PFSK-1 (cell line): ENCODE measurements around the gene GOT1.

Experiments
- FOXP2 ChIP-seq: optimal IDR thresholded peaks from 2 replicates; pipeline ENCODE3; 2011; ENCODE audit warnings: borderline replicate concordance, control low read depth, inconsistent platforms; ENCODE audit not compliant: insufficient read depth; ENCODE audit errors: extremely low read length, extremely low read depth
- POLR2AphosphoS5 ChIP-seq: IDR thresholded peaks from 2 replicates; pipeline ENCODE4 v1.6.1; 2012; ENCODE audit warnings: low read depth, mild to moderate bottlenecking, control low read depth, low read length, moderate library complexity
- REST ChIP-seq, 2 experiments: IDR thresholded peaks; 2 replicates each; pipeline versions ENCODE4 v1.6.1 to v1.8.0; 2011 to 2012; ENCODE audit warnings: low read depth in 2 of 2, low read length in 2 of 2, control low read depth in 1 of 2, inconsistent platforms in 1 of 2, mild to moderate bottlenecking in 1 of 2, moderate library complexity in 1 of 2; ENCODE audit not compliant: insufficient read depth in 1 of 2
- SIN3A ChIP-seq: IDR thresholded peaks from 2 replicates; pipeline ENCODE4 v1.6.1; 2012; ENCODE audit warnings: mild to moderate bottlenecking, low read length, moderate library complexity, borderline replicate concordance; ENCODE audit not compliant: insufficient read depth
- TAF1 ChIP-seq: IDR thresholded peaks from 2 replicates; pipeline ENCODE4 v1.6.1; 2012; ENCODE audit warnings: low read length, control low read depth, borderline replicate concordance; ENCODE audit not compliant: insufficient read depth

Gene GOT1

GRCh38 chr10:99347672-99348071, 82.8 kb downstream of the GOT1 start:
- TF ChIP-seq TAF1 = no peak
- no peak for TF ChIP-seq POLR2AphosphoS5
- no peak for TF ChIP-seq REST (IDR thresholded peaks at IDR 0.05; ENCODE audit: insufficient read depth in 1 of 2, low read depth in 2 of 2, low read length in 2 of 2)
- no peak for TF ChIP-seq FOXP2
- TF ChIP-seq SIN3A = no peak
